GM18909 (cell line): ENCODE data around the gene FGA.
A peak's percentile ranks its signal among the peaks of the same experiment; 100 is the strongest.

Source experiments
- ATAC-seq: cut with Tn5 transposase; IDR thresholded peaks from one replicate; pipeline ENCODE4 v1.9.1; 2021; ENCODE audit warnings: mild to moderate bottlenecking; ENCODE audit not compliant: unreplicated experiment, poor library complexity

The FGA gene

DNA sequence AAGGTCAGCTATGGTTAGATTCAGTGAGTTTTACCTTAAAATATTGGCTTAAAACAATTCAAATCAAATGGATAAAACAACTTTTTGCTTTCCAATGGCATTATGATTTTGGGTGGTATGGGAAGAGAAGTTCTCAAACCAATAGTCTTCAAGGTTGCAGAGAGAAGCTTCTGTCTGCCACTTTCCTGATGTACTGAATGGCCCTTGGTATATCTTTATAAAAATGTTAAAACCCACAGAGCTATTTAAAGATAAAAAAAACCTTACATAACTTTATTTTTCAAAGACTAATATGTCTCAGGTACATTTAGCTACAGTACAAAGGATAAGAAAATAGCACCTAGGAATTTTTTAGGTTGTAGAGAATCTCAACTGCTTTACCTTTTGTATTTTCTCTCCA is 6.9 kb downstream of the FGA start:
- no peak for ATAC-seq

DNA sequence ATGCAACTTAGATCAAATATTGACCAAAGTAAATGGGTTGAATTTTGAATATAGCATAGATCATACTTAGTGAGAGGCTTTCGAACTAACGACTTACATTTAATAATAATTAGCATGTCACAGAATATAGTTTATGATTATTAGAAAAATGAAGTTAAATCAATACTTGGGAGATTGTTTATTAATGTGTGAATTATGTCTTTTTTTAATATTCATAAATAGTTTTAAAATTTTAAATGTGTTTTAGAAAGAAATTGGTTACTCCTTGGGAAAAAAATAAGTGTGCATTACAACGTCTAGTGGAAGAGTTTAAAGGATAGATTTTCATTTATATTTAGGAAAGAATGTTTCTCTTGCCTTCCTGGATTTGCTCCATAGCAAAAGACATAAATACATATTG is 7.3 kb downstream of the FGA start:
- no peak for ATAC-seq

DNA sequence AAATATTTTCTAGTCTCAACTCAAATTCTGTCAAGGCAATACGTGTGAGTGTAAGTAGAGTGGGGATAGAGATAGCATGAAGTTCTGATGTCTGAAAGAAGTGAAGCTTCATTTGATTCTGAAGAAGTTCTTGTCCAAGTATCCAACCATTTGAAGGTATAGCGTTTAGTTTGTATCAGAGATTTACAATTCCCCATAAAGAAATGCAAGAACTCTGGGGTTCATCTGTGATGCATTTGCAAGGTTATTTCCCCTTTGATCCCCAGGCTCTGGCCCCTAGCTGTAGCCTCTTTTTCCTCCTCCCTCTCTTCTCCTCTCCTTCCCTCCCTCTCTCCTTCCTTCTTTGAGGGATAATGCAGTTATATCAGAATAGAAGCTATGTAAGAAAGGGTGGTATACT is 7.8 kb downstream of the FGA start:
- ATAC-seq = no peak

DNA sequence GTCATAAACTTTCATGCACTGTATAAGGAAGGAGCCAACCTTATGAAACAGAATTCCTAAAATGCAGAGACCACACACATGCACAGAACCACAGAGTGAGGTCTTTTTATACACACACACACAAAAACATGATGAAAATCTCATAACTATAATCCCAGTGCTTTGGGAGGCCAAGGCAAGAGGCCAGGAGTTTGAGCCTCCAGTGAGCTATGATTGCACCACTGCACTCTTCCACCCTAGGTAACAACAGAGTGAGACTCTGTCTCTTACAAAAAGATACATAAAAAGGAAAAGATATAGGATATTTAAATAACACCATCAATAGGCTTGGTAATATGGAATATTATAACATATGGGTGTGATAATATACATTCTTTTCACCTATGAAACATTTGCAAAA is 10.6 kb downstream of the FGA start:
- no peak for ATAC-seq

- ATAC-seq = no peak
Observed at GRCh38 chr4:154578919-154579318, 11.6 kb downstream of the FGA start.

DNA sequence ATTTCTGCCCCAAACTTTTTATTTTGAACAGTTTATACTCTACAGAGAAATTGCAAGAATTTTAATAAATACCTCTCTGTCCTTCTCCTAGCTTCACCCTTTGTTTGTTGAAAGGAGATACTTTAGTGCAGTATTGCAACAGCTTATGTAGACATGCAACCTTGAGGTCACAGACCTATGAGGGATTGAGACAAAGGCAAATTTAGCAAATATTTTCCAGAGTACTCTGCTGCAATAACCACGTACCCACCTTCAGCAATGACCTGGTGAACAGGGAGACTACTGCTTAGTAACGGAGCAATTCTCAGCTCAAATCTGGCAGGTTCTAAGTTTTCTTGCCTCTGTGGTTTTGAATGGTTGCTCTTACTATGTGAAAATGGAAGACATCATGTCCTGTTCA is 13.2 kb downstream of the FGA start:
- ATAC-seq = no peak

DNA sequence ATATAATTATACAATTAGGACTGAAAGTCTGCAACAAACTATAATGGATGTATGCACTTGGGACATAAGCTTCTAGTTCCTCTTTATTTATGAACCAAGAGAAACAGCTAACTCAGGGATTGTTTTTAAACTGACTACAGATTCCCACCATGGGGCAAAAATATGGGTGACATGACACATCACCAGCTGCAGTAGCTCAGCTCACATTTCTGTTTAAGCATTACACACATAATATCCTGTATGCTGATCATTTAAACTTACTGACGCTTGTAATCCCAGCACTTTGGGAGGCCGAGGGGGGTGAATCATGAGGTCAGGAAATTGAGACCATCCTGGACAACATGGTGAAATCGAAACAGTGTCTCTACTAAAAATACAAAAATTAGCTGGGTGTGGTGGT is 16.2 kb downstream of the FGA start:
- no peak for ATAC-seq

- no peak for ATAC-seq
Observed at GRCh38 chr4:154573190-154573870, 17.2 kb downstream of the FGA start.

- ATAC-seq = no peak
Observed at GRCh38 chr4:154569584-154569983, 21.0 kb downstream of the FGA start.

DNA sequence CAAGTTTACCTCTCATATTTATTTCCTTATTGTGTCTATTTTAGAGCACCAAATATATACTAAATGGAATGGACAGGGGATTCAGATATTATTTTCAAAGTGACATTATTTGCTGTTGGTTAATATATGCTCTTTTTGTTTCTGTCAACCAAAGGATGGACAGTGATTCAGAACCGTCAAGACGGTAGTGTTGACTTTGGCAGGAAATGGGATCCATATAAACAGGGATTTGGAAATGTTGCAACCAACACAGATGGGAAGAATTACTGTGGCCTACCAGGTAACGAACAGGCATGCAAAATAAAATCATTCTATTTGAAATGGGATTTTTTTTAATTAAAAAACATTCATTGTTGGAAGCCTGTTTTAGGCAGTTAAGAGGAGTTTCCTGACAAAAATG is 21.5 kb downstream of the FGA start:
- ATAC-seq = no peak

DNA sequence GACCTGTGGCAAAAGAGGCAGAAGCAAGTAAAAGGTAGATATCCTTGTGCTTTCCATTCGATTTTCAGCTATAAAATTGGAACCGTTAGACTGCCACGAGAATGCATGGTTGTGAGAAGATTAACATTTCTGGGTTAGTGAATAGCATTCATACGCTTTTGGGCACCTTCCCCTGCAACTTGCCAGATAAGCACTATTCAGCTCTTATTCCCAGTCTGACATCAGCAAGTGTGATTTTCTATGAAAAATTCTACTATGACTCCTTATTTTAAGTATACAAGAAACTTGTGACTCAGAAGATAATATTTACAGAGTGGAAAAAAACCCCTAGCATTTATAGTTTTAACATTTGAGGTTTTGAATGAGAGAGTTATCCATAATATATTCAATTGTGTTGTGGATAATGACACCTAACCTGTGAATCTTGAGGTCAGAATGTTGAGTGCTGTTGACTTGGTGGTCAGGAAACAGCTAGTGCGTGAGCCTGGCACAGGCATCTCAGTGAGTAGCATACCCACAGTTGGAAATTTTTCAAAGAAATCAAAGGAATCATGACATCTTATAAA is 23.8 kb downstream of the FGA start:
- no peak for ATAC-seq

DNA sequence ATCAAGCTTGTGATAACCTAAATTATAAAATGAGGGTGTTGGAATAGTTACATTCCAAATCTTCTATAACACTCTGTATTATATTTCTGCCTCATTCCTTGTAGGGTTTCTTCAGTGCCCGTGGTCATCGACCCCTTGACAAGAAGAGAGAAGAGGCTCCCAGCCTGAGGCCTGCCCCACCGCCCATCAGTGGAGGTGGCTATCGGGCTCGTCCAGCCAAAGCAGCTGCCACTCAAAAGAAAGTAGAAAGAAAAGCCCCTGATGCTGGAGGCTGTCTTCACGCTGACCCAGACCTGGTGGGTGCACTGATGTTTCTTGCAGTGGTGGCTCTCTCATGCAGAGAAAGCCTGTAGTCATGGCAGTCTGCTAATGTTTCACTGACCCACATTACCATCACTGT is 24.8 kb downstream of the FGA start:
- no peak for ATAC-seq

DNA sequence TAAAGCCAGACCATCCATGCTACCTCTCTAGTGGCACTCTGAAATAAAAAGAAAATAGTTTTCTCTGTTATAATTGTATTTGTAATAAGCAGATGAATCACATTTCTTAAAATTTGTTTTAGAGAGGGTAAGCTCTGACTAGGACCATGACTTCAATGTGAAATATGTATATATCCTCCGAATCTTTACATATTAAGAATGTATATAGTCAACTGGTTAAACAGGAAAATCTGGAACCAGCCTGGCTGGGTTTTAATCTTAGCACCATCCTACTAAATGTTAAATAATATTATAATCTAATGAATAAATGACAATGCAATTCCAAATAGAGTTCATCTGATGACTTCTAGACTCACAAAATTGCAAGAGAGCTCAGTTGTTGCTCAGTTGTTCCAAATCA is 26.2 kb downstream of the FGA start:
- ATAC-seq = no peak

DNA sequence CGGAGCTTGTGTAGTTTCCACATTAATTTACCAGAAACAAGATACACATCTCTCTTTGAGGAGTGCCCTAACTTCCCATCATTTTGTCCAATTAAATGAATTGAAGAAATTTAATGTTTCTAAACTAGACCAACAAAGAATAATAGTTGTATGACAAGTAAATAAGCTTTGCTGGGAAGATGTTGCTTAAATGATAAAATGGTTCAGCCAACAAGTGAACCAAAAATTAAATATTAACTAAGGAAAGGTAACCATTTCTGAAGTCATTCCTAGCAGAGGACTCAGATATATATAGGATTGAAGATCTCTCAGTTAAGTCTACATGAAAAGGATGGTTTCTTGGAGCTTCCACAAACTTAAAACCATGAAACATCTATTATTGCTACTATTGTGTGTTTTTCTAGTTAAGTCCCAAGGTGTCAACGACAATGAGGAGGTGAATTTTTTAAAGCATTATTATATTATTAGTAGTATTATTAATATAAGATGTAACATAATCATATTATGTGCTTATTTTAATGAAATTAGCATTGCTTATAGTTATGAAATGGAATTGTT is 27.8 kb downstream of the FGA start, which contains the start of gene FGB:
FGB (plus strand) TSS at position 315 of the 558 bp plus-strand sequence; CDS start at position 323, 8 bp downstream.
- no peak for ATAC-seq

DNA sequence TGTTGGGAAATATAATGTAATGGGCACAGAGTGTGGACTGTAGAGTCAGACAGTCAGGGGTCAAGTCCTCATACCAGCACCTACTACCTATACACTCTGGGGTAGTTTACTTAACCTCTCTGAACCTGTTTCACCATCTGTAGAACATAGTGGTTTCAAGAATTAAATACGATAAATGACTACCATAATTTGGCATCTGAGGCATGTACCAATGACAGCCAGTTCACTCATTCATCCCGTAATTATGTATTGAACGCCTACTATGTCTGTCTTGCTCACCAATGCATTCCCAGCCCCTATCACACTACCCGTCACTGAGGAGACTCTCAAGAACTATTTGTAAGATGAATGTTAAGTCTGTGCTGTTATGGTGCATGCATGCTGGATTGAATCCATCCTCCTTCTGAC is 29.7 kb downstream of the FGA start:
- no peak for ATAC-seq

DNA sequence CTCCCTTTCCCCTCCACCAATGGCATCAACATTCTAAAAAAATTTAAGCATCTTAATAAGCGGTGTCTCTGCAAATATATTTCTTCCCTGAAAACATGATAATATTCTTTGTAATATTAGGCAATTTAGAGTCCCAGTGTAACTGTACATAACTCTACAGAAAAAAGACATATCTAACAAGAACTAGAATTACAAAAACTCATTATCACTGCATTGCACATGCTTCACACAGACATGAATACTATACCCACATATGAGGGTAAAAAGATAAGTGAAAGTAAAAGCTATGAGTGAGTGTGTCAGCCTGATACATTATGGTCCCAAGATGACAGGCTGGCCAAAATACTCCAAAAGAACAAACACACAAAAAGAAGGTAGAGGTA is 30.1 kb downstream of the FGA start:
- ATAC-seq = no peak

GRCh38 chr4:154559494-154560418 is 30.8 kb downstream of the FGA start:
- peak; percentile 90 for ATAC-seq

GRCh38 chr4:154559141-154559493 is 31.4 kb downstream of the FGA start:
- ATAC-seq = peak; percentile 19

DNA sequence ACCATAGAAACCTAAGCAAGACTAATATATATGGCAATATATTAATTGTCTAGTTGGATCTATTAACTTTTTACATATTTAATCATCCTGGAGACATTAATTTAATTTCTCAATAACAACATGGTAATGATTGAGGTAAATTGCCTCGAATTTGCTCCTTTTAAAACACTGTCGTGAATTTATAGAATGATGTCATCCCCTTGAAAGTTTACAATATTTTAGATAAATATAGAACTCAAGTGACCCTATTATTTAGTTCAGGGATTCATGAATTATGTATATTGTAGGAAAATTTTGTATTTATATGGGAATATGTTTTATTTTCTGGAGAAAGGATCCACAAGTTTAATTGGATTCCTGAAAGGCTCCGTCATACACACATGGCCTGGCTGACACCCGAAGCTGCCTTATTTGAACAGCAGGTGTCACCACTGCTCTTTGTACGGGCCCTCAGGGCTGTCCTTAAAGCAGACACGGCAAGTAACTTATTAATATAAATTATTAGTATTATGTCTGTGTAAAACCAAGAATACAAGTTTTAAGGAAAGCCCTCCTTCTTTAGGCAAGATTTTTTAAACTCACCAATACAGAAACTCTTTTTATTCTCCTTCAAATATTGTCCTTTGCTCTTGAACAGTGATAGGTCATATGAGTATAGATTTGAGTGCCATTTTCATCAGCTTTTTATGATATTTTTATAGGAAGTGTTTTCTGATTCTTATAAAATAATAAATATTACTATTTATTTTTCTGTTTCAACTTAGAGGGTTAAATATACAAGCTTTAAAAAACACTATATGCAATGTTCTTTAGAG is 38.5 kb downstream of the FGA start:
- ATAC-seq = peak; percentile 62
